Trophoblast cell (in vitro differentiated cells and primary cell): Measurements from ENCODE around the gene DENND4A.

ENCODE experiments used
- DNase-seq, 2 donors: peaks; one replicate each; pipeline ENCODE4 v3.0.0-alpha.2; 2016
- H2AFZ ChIP-seq: 2 replicates; pipeline ENCODE4 v1.6.1; 2013; ENCODE audit warnings: low read length, moderate library complexity, mild to moderate bottlenecking; ENCODE audit not compliant: insufficient read depth, poor library complexity
- H2AK5ac ChIP-seq: 2 replicates; pipeline ENCODE4 v1.6.1; 2013; ENCODE audit warnings: mild to moderate bottlenecking, low read length
- H2BK120ac ChIP-seq: 2 replicates; pipeline ENCODE4 v1.6.1; 2013; ENCODE audit warnings: low read length, mild to moderate bottlenecking, moderate library complexity; ENCODE audit not compliant: insufficient read depth, poor library complexity
- H2BK12ac ChIP-seq: 2 replicates; pipeline ENCODE4 v1.6.1; 2013; ENCODE audit warnings: mild to moderate bottlenecking, low read length, moderate library complexity
- H2BK5ac ChIP-seq: 2 replicates; pipeline ENCODE4 v1.6.1; 2013; ENCODE audit warnings: low read length, low read depth, moderate library complexity, mild to moderate bottlenecking; ENCODE audit not compliant: poor library complexity
- H3K14ac ChIP-seq: 2 replicates; pipeline ENCODE4 v1.6.1; 2013; ENCODE audit warnings: mild to moderate bottlenecking, low read length
- H3K18ac ChIP-seq: 2 replicates; pipeline ENCODE4 v1.6.1; 2013; ENCODE audit warnings: mild to moderate bottlenecking, low read length
- H3K23ac ChIP-seq: 2 replicates; pipeline ENCODE4 v1.6.1; 2013; ENCODE audit warnings: low read length
- H3K27ac ChIP-seq: 2 replicates; pipeline ENCODE4 v1.5.1; 2013; ENCODE audit warnings: low read depth, mild to moderate bottlenecking, inconsistent platforms, low read length, moderate library complexity
- H3K27me3 ChIP-seq: 2 replicates; pipeline ENCODE4 v1.6.1; 2013; ENCODE audit warnings: inconsistent platforms, mild to moderate bottlenecking, low read length, moderate library complexity; ENCODE audit not compliant: insufficient read depth
- H3K36me3 ChIP-seq, 2 experiments: 1 replicate in 1 of 2; 2 replicates in 1 of 2; pipeline ENCODE4 v1.6.1; 2013; ENCODE audit warnings: low read length in 2 of 2, mild to moderate bottlenecking in 2 of 2, moderate library complexity in 1 of 2; ENCODE audit not compliant: insufficient read depth in 2 of 2, control insufficient read depth in 1 of 2
- H3K4ac ChIP-seq: 2 replicates; pipeline ENCODE4 v1.6.1; 2013; ENCODE audit warnings: low read depth, mild to moderate bottlenecking, low read length, moderate library complexity
- H3K4me1 ChIP-seq, 2 experiments: 1 replicate in 1 of 2; 2 replicates in 1 of 2; pipeline ENCODE4 v1.6.1; 2013; ENCODE audit warnings: low read length in 2 of 2, mild to moderate bottlenecking in 2 of 2, moderate library complexity in 1 of 2; ENCODE audit not compliant: insufficient read depth in 2 of 2, control insufficient read depth in 1 of 2
- H3K4me2 ChIP-seq: 2 replicates; pipeline ENCODE4 v1.6.1; 2013; ENCODE audit warnings: inconsistent platforms, mild to moderate bottlenecking, low read length, moderate library complexity
- H3K4me3 ChIP-seq: 2 replicates; pipeline ENCODE4 v1.5.1; 2013; ENCODE audit warnings: mild to moderate bottlenecking, low read depth, low read length, inconsistent platforms
- H3K79me1 ChIP-seq: one replicate; pipeline ENCODE4 v1.6.1; 2013; ENCODE audit warnings: low read length
- H3K79me2 ChIP-seq: 2 replicates; pipeline ENCODE4 v1.6.1; 2013; ENCODE audit warnings: low read length, mild to moderate bottlenecking; ENCODE audit not compliant: control insufficient read depth, insufficient read depth, poor library complexity
- H3K9ac ChIP-seq: 2 replicates; pipeline ENCODE4 v1.6.1; 2013; ENCODE audit warnings: mild to moderate bottlenecking, low read length
- H3K9me3 ChIP-seq: 2 replicates; pipeline ENCODE4 v1.6.1; 2013; ENCODE audit warnings: low read depth, mild to moderate bottlenecking, control low read depth, inconsistent platforms, low read length; ENCODE audit not compliant: insufficient read depth
- H4K12ac ChIP-seq: 2 replicates; pipeline ENCODE4 v1.6.1; 2013; ENCODE audit warnings: low read depth, mild to moderate bottlenecking, low read length, moderate library complexity
- H4K8ac ChIP-seq: 2 replicates; pipeline ENCODE4 v1.6.1; 2013; ENCODE audit warnings: low read depth, mild to moderate bottlenecking, low read length, moderate library complexity
- H4K91ac ChIP-seq: one replicate; pipeline ENCODE4 v1.6.1; 2013; ENCODE audit warnings: low read depth, mild to moderate bottlenecking, low read length, moderate library complexity
- WGBS: extraction: QIAGEN DNeasy Blood & Tissue Kit; methylation state at CpG from one replicate; pipeline ENCODE4 v1.1.7; 2013; ENCODE audit warnings: missing lambda C conversion rate; ENCODE audit not compliant: insufficient read length, insufficient coverage; ENCODE audit errors: extremely low coverage; 5-methylcytosine and 5-hydroxymethylcytosine counted together

DENND4A gene

DNA sequence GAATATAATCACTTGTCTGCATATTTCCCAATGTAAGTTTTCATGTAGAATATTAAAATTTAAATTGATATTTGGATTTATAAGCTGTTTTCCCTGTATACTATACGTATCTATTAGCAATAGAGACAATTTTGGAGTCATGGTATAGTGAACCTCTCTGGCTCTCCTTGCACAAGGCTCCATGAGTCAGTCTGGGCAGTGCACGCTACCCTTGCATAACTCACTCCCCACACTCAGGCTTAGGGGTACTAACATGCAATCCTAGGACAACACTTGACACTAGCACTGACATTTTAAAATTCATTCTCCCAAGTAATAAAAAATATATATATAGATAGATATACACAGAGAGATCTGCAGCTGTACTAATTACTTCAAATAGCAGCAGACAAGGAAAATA lies 131.2 kb downstream of the DENND4A start:
- Histone ChIP-seq H3K9ac (no peak overlapping the region), H2AK5ac (no peak overlapping the region), H2AFZ (no peak overlapping the region), H4K91ac (no peak overlapping the region), H2BK120ac (no peak overlapping the region), H3K14ac (no peak overlapping the region), H2BK12ac (no peak overlapping the region), H3K27ac (no peak overlapping the region), H3K79me1 (no peaks in the 10 kb centered on the region), H4K8ac (no peak overlapping the region), H3K9me3 (no peaks in the 10 kb centered on the region), H3K79me2 (no peaks in the 10 kb centered on the region), H4K12ac (no peak overlapping the region), H3K36me3 (peaks cover 0 to 1% of the 10 kb centered on the region in 2 experiments), H3K4me2 (no peak overlapping the region), H3K18ac (no peak overlapping the region), H3K27me3 (no peaks in the 10 kb centered on the region), H2BK5ac (no peak overlapping the region), H3K4me3 (no peak overlapping the region), H3K4ac (no peak overlapping the region), H3K23ac (no peak overlapping the region), H3K4me1 (no peaks in the 10 kb centered on the region)
- whole genome bisulfite sequencing: no CpG with 5 or more reads among the region's 2 CpGs
- no peak for DNase-seq

DNA sequence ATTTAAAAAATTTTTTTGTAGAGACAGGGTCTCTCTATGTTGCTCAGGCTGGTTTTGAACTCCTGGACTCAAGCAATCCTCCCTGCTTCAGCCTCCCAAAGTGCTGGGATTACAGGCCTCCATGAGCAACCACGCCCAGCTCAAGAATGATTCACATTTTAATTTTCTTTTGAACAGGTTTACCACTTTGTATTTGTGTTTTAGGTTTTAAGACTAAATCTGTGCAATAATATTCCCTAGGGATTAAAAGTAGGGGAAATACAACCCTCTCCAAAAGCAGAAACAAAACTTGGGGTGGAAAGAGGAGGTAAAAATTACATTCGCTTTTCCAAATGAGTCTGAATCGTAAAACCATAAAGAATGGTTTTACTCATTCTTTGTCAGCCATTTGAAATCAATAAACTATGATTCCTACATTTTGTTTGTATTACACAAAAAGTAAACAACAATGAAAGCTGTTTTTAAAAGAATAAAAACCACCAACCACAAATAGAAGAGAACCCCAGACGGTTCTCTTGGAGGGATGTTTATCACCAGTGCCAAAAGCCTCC lies 132.5 kb downstream of the DENND4A start:
- Histone ChIP-seq H4K91ac (no peak overlapping the region), H2AFZ (no peak overlapping the region), H3K79me1 (no peaks in the 10 kb centered on the region), H3K23ac (no peak overlapping the region), H3K27ac (no peak overlapping the region), H2BK120ac (no peak overlapping the region), H3K14ac (no peak overlapping the region), H2BK12ac (no peak overlapping the region), H3K79me2 (no peaks in the 10 kb centered on the region), H3K9ac (no peak overlapping the region), H3K4me2 (no peak overlapping the region), H3K18ac (no peak overlapping the region), H2BK5ac (no peak overlapping the region), H3K4ac (no peak overlapping the region), H3K4me3 (no peak overlapping the region), H3K4me1 (no peaks in the 10 kb centered on the region), H4K8ac (no peak overlapping the region), H4K12ac (no peak overlapping the region), H3K27me3 (no peaks in the 10 kb centered on the region), H3K9me3 (no peaks in the 10 kb centered on the region), H3K36me3 (peaks cover 0 to 1% of the 10 kb centered on the region in 2 experiments), H2AK5ac (no peak overlapping the region)
- WGBS: no CpG with 5 or more reads among the region's 4 CpGs
- no peak for DNase-seq

DNA sequence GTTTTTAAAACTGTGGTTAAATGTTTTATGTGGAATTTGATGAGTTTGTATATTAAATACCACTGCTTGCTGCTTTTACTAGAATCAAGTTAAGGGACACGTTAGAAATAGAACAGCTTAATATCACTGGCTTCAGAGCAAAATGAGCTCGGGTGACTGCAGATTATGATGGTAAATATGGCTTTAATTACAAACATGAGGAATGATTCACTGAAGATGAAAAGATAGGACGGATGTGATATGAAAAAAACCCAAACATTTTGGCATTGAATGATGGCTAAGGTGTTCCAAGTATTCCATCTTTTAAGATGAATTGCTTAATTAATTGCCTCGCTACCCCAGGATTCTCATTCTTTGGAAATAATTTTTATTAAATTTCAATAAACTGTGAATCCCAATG lies 136.6 kb downstream of the DENND4A start:
- H3K27ac ChIP-seq: no peak overlapping the region
- H2BK12ac ChIP-seq: no peak overlapping the region
- H3K4me1 ChIP-seq: no peaks in the 10 kb centered on the region
- WGBS: no CpG with 5 or more reads among the region's 4 CpGs
- H2BK120ac ChIP-seq: no peak overlapping the region
- no peak overlapping the region for H3K9ac ChIP-seq
- H3K4ac ChIP-seq: no peak overlapping the region
- no peaks in the 10 kb centered on the region for H3K79me1 ChIP-seq
- H4K12ac ChIP-seq: no peak overlapping the region
- H3K18ac ChIP-seq: no peak overlapping the region
- H4K8ac ChIP-seq: no peak overlapping the region
- no peak overlapping the region for H2AK5ac ChIP-seq
- H3K14ac ChIP-seq: no peak overlapping the region
- H2BK5ac ChIP-seq: no peak overlapping the region
- H3K23ac ChIP-seq: no peak overlapping the region
- no peak overlapping the region for H2AFZ ChIP-seq
- no peaks in the 10 kb centered on the region for H3K79me2 ChIP-seq
- H4K91ac ChIP-seq: no peak overlapping the region
- H3K4me3 ChIP-seq: no peak overlapping the region
- H3K9me3 ChIP-seq: no peaks in the 10 kb centered on the region
- no peak overlapping the region for H3K4me2 ChIP-seq
- peaks cover 5 to 7% of the 10 kb centered on the region in 2 experiments for H3K36me3 ChIP-seq
- H3K27me3 ChIP-seq: no peaks in the 10 kb centered on the region
- no peak for DNase-seq

DNA sequence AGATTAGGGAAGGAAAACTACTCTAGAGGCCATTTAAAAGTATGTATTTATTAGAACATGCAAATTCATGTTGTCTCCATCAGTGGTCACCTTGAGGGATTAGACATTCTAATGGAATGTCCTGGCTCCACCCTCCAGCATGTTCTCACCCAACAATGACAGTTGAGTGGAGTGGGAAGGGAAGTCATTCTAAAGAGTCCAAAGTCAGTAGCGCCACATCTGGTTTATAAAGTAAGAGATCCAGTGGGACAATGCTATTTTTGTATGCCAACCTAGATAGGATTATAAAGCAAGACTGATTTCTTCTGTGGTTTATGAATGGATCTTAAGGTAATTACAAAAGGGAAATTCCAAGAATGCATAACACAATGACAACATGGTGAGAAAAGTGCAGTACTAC lies 137.1 kb downstream of the DENND4A start:
- no peak overlapping the region for H3K27ac ChIP-seq
- H2BK5ac ChIP-seq: no peak overlapping the region
- no CpG with 5 or more reads among the region's 1 CpG for WGBS
- no peak overlapping the region for H4K8ac ChIP-seq
- no peak overlapping the region for H3K4ac ChIP-seq
- no peak overlapping the region for H3K18ac ChIP-seq
- H2AFZ ChIP-seq: no peak overlapping the region
- H3K4me3 ChIP-seq: no peak overlapping the region
- H3K27me3 ChIP-seq: no peaks in the 10 kb centered on the region
- no peak overlapping the region for H3K4me2 ChIP-seq
- no peak overlapping the region for H2BK12ac ChIP-seq
- no peak overlapping the region for H2BK120ac ChIP-seq
- H3K36me3 ChIP-seq: peaks cover 5 to 7% of the 10 kb centered on the region in 2 experiments
- no peak overlapping the region for H3K14ac ChIP-seq
- H4K91ac ChIP-seq: no peak overlapping the region
- no peak overlapping the region for H3K23ac ChIP-seq
- peak in 1 of 2 donors; percentile 41 for DNase-seq
- no peaks in the 10 kb centered on the region for H3K79me2 ChIP-seq
- H3K9ac ChIP-seq: no peak overlapping the region
- H4K12ac ChIP-seq: no peak overlapping the region
- no peaks in the 10 kb centered on the region for H3K4me1 ChIP-seq
- H3K79me1 ChIP-seq: no peaks in the 10 kb centered on the region
- no peaks in the 10 kb centered on the region for H3K9me3 ChIP-seq
- H2AK5ac ChIP-seq: no peak overlapping the region
